B cell (primary cell): ENCODE results near the gene CCDC9. TPM values are rescaled to one million over a fixed set of nuclear protein-coding genes. Genes with fewer than 3 reads are reported as not detected.

Source experiments
- ATAC-seq: fragments of 200-7000 bp; cut with Tn5 transposase; one replicate; pipeline ENCODE4 v1.10.0; 2021; ENCODE audit warnings: low read depth, mild to moderate bottlenecking, moderate number of reproducible peaks, moderate library complexity
- CTCF ChIA-PET: fragments of 350-600 bp; sonication (Branson Sonifier 250); formaldehyde crosslinking; loops from one replicate; lab custom pipeline; 2021; ENCODE audit warnings: antibody characterized with exemption, inconsistent platforms; lab: Charles Lee
- POLR2A ChIA-PET: fragments of 350-600 bp; sonication (Branson Sonifier 250); formaldehyde crosslinking; loops from one replicate; lab custom pipeline; 2021; ENCODE audit warnings: antibody characterized with exemption; lab: Charles Lee
- DNase-seq: peaks from one replicate; pipeline ENCODE4 v3.0.0; 2013
- H2AFZ ChIP-seq: 2 replicates; pipeline ENCODE4 v1.6.1; 2012; ENCODE audit warnings: mild to moderate bottlenecking, low read depth, low read length; ENCODE audit not compliant: insufficient read depth, poor library complexity, severe bottlenecking
- H3K27ac ChIP-seq, 2 donors: 1 replicate in 1 of 2; 2 replicates in 1 of 2; pipeline ENCODE4 v1.5.1; 2012 to 2013; ENCODE audit warnings: low read length in 2 of 2, mild to moderate bottlenecking in 2 of 2, moderate library complexity in 1 of 2
- H3K27me3 ChIP-seq, 4 experiments: fragments of 200-600 bp in 1 of 4; sonication (generic) in 1 of 4; replicated peaks in 1 of 4; 1 replicate in 2 of 4; 2 replicates in 2 of 4; pipeline versions ENCODE4 v1.6.1 to v1.7.0; 2013 to 2016; ENCODE audit warnings: low read length in 3 of 4, mild to moderate bottlenecking in 2 of 4, mixed read lengths in 1 of 4, moderate library complexity in 1 of 4; ENCODE audit not compliant: insufficient read depth in 4 of 4, control insufficient read depth in 3 of 4; ENCODE audit errors: control extremely low read depth in 1 of 4
- H3K36me3 ChIP-seq, 2 experiments: replicated peaks in 1 of 2; 1 replicate in 1 of 2; 2 replicates in 1 of 2; pipeline versions ENCODE4 v1.6.1 to v1.7.1; 2013; ENCODE audit warnings: low read length in 1 of 2; ENCODE audit not compliant: insufficient read depth in 2 of 2, control insufficient read depth in 1 of 2; ENCODE audit errors: control extremely low read depth in 1 of 2, extremely low read depth in 1 of 2
- H3K4me1 ChIP-seq, 2 donors: fragments of 200-600 bp in 1 of 2; sonication (generic) in 1 of 2; 1 replicate in 1 of 2; 2 replicates in 1 of 2; pipeline versions ENCODE4 v1.5.1 to v1.6.1; 2013 to 2017; ENCODE audit warnings: low read length in 2 of 2; ENCODE audit not compliant: control insufficient read depth in 2 of 2, insufficient read depth in 2 of 2
- H3K4me2 ChIP-seq: replicated peaks from 2 replicates; pipeline ENCODE3; 2012; ENCODE audit warnings: mild to moderate bottlenecking, low read depth, low read length; ENCODE audit not compliant: poor library complexity, severe bottlenecking
- H3K4me3 ChIP-seq, 5 experiments: fragments of 200-600 bp in 1 of 5; sonication (generic) in 1 of 5; 1 replicate in 3 of 5; 2 replicates in 2 of 5; pipeline versions ENCODE4 v1.5.1 to v1.7.0; 2011 to 2016; ENCODE audit warnings: low read length in 4 of 5, mild to moderate bottlenecking in 4 of 5, low read depth in 2 of 5, control low read depth in 1 of 5, moderate library complexity in 1 of 5; ENCODE audit not compliant: insufficient read depth in 1 of 5; ENCODE audit errors: control extremely low read depth in 1 of 5, extremely low read depth in 1 of 5
- H3K79me2 ChIP-seq: fragments of 200-600 bp; sonication (generic); one replicate; pipeline ENCODE4 v1.6.0; 2016; ENCODE audit warnings: low read length; ENCODE audit not compliant: control insufficient read depth, insufficient read depth
- H3K9ac ChIP-seq: fragments of 200-600 bp; sonication (generic); 2 replicates; pipeline ENCODE4 v1.6.1; 2017; ENCODE audit warnings: mild to moderate bottlenecking, low read length, moderate library complexity
- H3K9me3 ChIP-seq, 3 donors: one replicate each; pipeline versions ENCODE4 v1.6.1 to v1.7.1; 2013; ENCODE audit warnings: low read length in 2 of 3; ENCODE audit not compliant: control insufficient read depth in 2 of 3, insufficient read depth in 1 of 3; ENCODE audit errors: control extremely low read depth in 1 of 3
- H4K20me1 ChIP-seq: 2 replicates; pipeline ENCODE4 v1.6.0; 2012; ENCODE audit warnings: mild to moderate bottlenecking, low read length; ENCODE audit not compliant: insufficient read depth, control insufficient read depth, poor library complexity, severe bottlenecking
- H3K27ac Mint-ChIP-seq: one replicate; pipeline ENCODE4 v1.8.0; 2021; ENCODE audit warnings: mixed read lengths
- H3K27me3 Mint-ChIP-seq: one replicate; pipeline ENCODE4 v1.8.0; 2021; ENCODE audit warnings: mixed read lengths
- H3K4me1 Mint-ChIP-seq: one replicate; pipeline ENCODE4 v1.8.0; 2021; ENCODE audit warnings: mixed read lengths
- H3K4me3 Mint-ChIP-seq: one replicate; pipeline ENCODE4 v1.8.0; 2021; ENCODE audit warnings: mixed read lengths
- H3K9me3 Mint-ChIP-seq: one replicate; pipeline ENCODE4 v1.8.0; 2022; ENCODE audit warnings: mixed read lengths; ENCODE audit not compliant: insufficient read depth
- EZH2 ChIP-seq: IDR thresholded peaks from 2 replicates; pipeline ENCODE4 v1.6.1; 2012; ENCODE audit warnings: borderline replicate concordance, low read depth, mild to moderate bottlenecking, moderate library complexity, low read length; ENCODE audit not compliant: insufficient read depth, poor library complexity, severe bottlenecking
- whole genome bisulfite sequencing: methylation state at CpG from one replicate; pipeline ENCODE4 v1.1.5; 2013; ENCODE audit warnings: missing lambda C conversion rate; ENCODE audit not compliant: insufficient coverage; 5-methylcytosine and 5-hydroxymethylcytosine counted together
- intact Hi-C: fragments of 100-400 bp; cut with micrococcal nuclease; formaldehyde crosslinking; loops from one replicate; pipeline ENCODE4 v1.10.0; 2022
- polyA plus RNA-seq: library from polyadenylated mRNA; depleted of rRNA; stranded (reverse); fragments of >200 nt; gene quantifications from 2 replicates; pipeline ENCODE4 v1.2.3, GENCODE V29; 2012
- total RNA-seq, 2 donors: library from RNA; stranded (reverse); fragments of 120-200 nt in 1 of 2; gene quantifications; 1 replicate in 1 of 2; 2 replicates in 1 of 2; pipeline versions ENCODE4 v1.2.3 to v1.2.4, GENCODE V29; 2013 to 2022
- TF ChIP-seq, protein P1 (sequence below): fragments of 200-600 bp; IDR thresholded peaks from one replicate; pipeline ENCODE4 v1.8.0; 2022; ENCODE audit warnings: antibody characterized with exemption, mild to moderate bottlenecking

The CCDC9 gene
- total and polyA plus RNA-seq, 2 donors (not counting 1 experiment from before 2014, with no cell fraction given) = 12.3 to 54.7 TPM

DNA sequence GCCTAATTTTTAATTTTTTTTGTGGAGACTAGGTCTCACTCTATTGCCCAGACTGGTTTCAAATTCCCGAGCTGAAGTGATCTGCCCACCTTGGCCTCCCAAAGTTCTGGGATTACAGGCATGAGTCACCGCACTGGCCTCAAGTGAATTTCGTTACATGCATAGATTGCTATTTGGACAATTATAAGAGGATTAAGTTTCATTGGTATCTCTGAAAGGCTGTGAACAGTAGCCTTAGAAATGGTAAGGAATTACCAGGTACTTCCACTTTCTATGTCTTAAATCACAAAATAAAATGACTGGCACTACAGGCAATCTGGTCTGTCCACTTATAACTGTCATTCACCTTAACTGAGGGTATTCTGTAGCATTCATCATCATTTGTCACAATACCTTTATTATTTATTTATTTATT, 2.9 kb upstream of the CCDC9 start:
- POLR2A ChIA-PET = interaction anchor here (1.4 kb wide), 1 partner anchor 10 kb away, joined by 4 read pairs; no protein-coding TSS in a partner anchor

DNA sequence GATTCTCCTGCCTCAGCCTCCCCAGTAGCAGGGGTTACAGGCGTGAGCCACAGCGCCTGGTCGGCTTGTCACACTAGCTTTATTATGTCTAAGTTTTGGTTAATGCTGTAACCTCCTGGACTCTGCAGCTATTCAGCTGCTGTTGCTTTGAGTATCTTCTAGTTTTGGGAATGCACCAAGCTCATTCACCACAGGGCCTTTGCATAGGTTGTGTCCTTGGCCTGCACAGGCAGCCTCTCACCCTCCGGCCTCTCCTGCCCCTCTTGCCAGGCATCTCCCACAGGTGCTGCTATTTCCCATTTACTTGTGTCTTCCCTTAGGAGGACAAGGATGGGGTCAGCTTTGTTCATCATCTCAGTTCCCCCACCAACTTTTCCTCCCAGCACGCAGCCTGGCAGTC, 2.4 kb upstream of the CCDC9 start:
- TF ChIP-seq, protein P1, sequence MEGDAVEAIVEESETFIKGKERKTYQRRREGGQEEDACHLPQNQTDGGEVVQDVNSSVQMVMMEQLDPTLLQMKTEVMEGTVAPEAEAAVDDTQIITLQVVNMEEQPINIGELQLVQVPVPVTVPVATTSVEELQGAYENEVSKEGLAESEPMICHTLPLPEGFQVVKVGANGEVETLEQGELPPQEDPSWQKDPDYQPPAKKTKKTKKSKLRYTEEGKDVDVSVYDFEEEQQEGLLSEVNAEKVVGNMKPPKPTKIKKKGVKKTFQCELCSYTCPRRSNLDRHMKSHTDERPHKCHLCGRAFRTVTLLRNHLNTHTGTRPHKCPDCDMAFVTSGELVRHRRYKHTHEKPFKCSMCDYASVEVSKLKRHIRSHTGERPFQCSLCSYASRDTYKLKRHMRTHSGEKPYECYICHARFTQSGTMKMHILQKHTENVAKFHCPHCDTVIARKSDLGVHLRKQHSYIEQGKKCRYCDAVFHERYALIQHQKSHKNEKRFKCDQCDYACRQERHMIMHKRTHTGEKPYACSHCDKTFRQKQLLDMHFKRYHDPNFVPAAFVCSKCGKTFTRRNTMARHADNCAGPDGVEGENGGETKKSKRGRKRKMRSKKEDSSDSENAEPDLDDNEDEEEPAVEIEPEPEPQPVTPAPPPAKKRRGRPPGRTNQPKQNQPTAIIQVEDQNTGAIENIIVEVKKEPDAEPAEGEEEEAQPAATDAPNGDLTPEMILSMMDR = no peak
- TF ChIP-seq EZH2 = no peak
- no peak overlapping the region for H3K4me3 ChIP-seq
- no peak overlapping the region for H3K27ac ChIP-seq
- no peaks in the 10 kb centered on the region for H3K27me3 Mint-ChIP-seq
- peaks cover 14 to 19% of the 10 kb centered on the region in 2 donors for H3K4me1 ChIP-seq
- DNase-seq = peak; percentile 37
- peaks cover 1 to 5% of the 10 kb centered on the region in 2 experiments for H3K36me3 ChIP-seq
- peaks cover 0 to 9% (median 0%) of the 10 kb centered on the region in 3 donors for H3K9me3 ChIP-seq
- peaks cover 16% of the 10 kb centered on the region for H3K79me2 ChIP-seq
- no CpG with 5 or more reads among the region's 5 CpGs for WGBS
- no peaks in the 10 kb centered on the region for H3K27me3 ChIP-seq
- H3K4me3 Mint-ChIP-seq = no peak overlapping the region
- H2AFZ ChIP-seq = no peak overlapping the region
- no peak overlapping the region for H3K4me2 ChIP-seq
- peaks cover 24% of the 10 kb centered on the region for H3K4me1 Mint-ChIP-seq
- intact Hi-C loops = loop anchor here (10.0 kb wide), 1 partner anchor 389 kb away; the partner anchor contains the start of gene ARHGAP35
- ChIA-PET CTCF (interaction anchor here (1.6 to 5.5 kb wide), 3 partner anchors 8 to 43 kb away, joined by 4 to 66 read pairs (median 40); partner anchors contain the start of gene INAFM1), POLR2A (interaction anchor here (0.5 to 1.4 kb wide), 2 partner anchors 10 to 38 kb away, joined by 4 to 6 read pairs; no protein-coding TSS in a partner anchor)
- H3K9ac ChIP-seq = no peak overlapping the region
- peak overlapping the region; percentile 59 for H3K27ac Mint-ChIP-seq
- peaks cover 21% of the 10 kb centered on the region for H4K20me1 ChIP-seq
- no peak for ATAC-seq
- H3K9me3 Mint-ChIP-seq = no peaks in the 10 kb centered on the region

More for the DNA sequence above, 2.9 kb upstream of the CCDC9 start:
- Mint-ChIP-seq H3K27ac (no peak overlapping the region), H3K27me3 (no peaks in the 10 kb centered on the region), H3K9me3 (no peaks in the 10 kb centered on the region), H3K4me1 (peaks cover 21% of the 10 kb centered on the region), H3K4me3 (no peak overlapping the region)
- WGBS = 78% methylated on average over 1 of the region's 3 CpGs
- Histone ChIP-seq H4K20me1 (peaks cover 16% of the 10 kb centered on the region), H3K4me1 (peaks cover 14 to 19% of the 10 kb centered on the region in 2 donors), H3K36me3 (no peaks in the 10 kb centered on the region), H3K79me2 (peaks cover 12% of the 10 kb centered on the region), H3K27me3 (no peaks in the 10 kb centered on the region), H3K9ac (no peak overlapping the region), H3K4me2 (no peak overlapping the region), H3K27ac (no peak overlapping the region), H2AFZ (no peak overlapping the region), H3K4me3 (no peak overlapping the region), H3K9me3 (peaks cover 0 to 9% (median 0%) of the 10 kb centered on the region in 3 donors)
- TF ChIP-seq, protein P1 = no peak
- TF ChIP-seq EZH2 = no peak
- peak; percentile 16 for DNase-seq
- CTCF ChIA-PET = interaction anchor here (1.0 to 5.5 kb wide), 3 partner anchors 8 to 174 kb away, joined by 3 to 66 read pairs (median 40); no protein-coding TSS in a partner anchor
- intact Hi-C loops = loop anchor here (10.0 kb wide), 1 partner anchor 389 kb away; the partner anchor contains the start of gene ARHGAP35
- no peak for ATAC-seq
